Measurements from ENCODE around the gene CD180.

- TF ChIP-seq EZH2 (optimal IDR thresholded peaks at IDR 0.05; ENCODE audit: low read depth, low read length) (no peak), CTCF (IDR thresholded peaks at IDR 0.05; ENCODE audit: low read length) (no peak), EZH2phosphoT487 (IDR thresholded peaks at IDR 0.05; ENCODE audit: low read length) (no peak)
Measured at GRCh38 chr5:67190410-67190809, 6.2 kb downstream of the CD180 start.

Measured in MM.1S (cell line).